ENCODE results near the gene SERGEF. TPM values are rescaled to one million over a fixed set of nuclear protein-coding genes. Genes with fewer than 3 reads are reported as not detected.

The SERGEF gene
- polyA plus RNA-seq, 2 of the 4 experiments (the other 2 are of a cell fraction), result 20.7 to 24.1 TPM

- no peak overlapping the region for H3K4me2 ChIP-seq
- FAIRE-seq (no peak), ATAC-seq (no peak), DNase-seq (ENCODE audit: low read depth in 1 of 2, low spot score in 1 of 2) (no peak)
- no peaks in the 10 kb centered on the region for H3K4me1 ChIP-seq
- H3K9me3 ChIP-seq, result no peaks in the 10 kb centered on the region
- TF ChIP-seq SREBF2 (IDR thresholded peaks at IDR 0.05) (no peak), SMC3 (IDR thresholded peaks at IDR 0.05) (no peak), MYC (IDR thresholded peaks at IDR 0.05; ENCODE audit: borderline replicate concordance, low read length) (no peak), KDM5A (IDR thresholded peaks at IDR 0.05) (no peak), GATA3 (IDR thresholded peaks at IDR 0.05; ENCODE audit: borderline replicate concordance) (no peak), PHF8 (IDR thresholded peaks at IDR 0.05; ENCODE audit: borderline replicate concordance, low read depth) (no peak), PBX3 (IDR thresholded peaks at IDR 0.05) (no peak), TFCP2L1 (CRISPR knock-in tag; IDR thresholded peaks at IDR 0.05) (no peak)
- H3K4me3 ChIP-seq, result no peak overlapping the region
- CTCF ChIA-PET, result no interaction called here
- H3K27ac ChIP-seq, result no peak overlapping the region
- POLR2A ChIA-PET, result no interaction called here
- WGBS (ENCODE audit: missing lambda C conversion rate), result 61% methylated on average over 3 of the region's 3 CpGs
Measured at GRCh38 chr11:17927041-17927440, 85.8 kb downstream of the SERGEF start.

- ATAC-seq (no peak), DNase-seq (ENCODE audit: low read depth in 1 of 2, low spot score in 1 of 2) (no peak), FAIRE-seq (no peak)
- TF ChIP-seq POLR2A (IDR thresholded peaks at IDR 0.05; ENCODE audit: low read length) (no peak), EP300 (IDR thresholded peaks at IDR 0.05) (no peak), POLR2AphosphoS2 (conservative IDR thresholded peaks at IDR 0.05; ENCODE audit: low read length) (no peak), E2F6 (IDR thresholded peaks at IDR 0.05; ENCODE audit: borderline replicate concordance, low read depth) (no peak), PBX3 (IDR thresholded peaks at IDR 0.05) (no peak), ZFP36 (IDR thresholded peaks at IDR 0.05; ENCODE audit: borderline replicate concordance, partially characterized antibody) (no peak), TP53 (CRISPR knock-in tag; IDR thresholded peaks at IDR 0.05) (no peak), NFE2L2 (conservative IDR thresholded peaks at IDR 0.05; ENCODE audit: low read length) (no peak), NPAS2 (CRISPR knock-in tag; IDR thresholded peaks at IDR 0.05; ENCODE audit: borderline replicate concordance) (no peak), CHD2 (IDR thresholded peaks at IDR 0.05; ENCODE audit: low read length, partially characterized antibody) (no peak), HMGXB4 (CRISPR knock-in tag; IDR thresholded peaks at IDR 0.05; ENCODE audit: borderline replicate concordance) (no peak), RFX5 (IDR thresholded peaks at IDR 0.05) (no peak), ESRRA (IDR thresholded peaks at IDR 0.05; ENCODE audit: borderline replicate concordance, low read length) (no peak), KDM1A (IDR thresholded peaks at IDR 0.05; ENCODE audit: low read depth) (no peak), FOSB (CRISPR knock-in tag; IDR thresholded peaks at IDR 0.05) (no peak), EHMT2 (IDR thresholded peaks at IDR 0.05; ENCODE audit: low read depth) (no peak), MAFK (IDR thresholded peaks at IDR 0.05; ENCODE audit: partially characterized antibody) (no peak), REST (IDR thresholded peaks at IDR 0.05) (no peak)
- 83% methylated on average over 3 of the region's 3 CpGs for WGBS (ENCODE audit: missing lambda C conversion rate)
- POLR2A ChIA-PET, result no interaction called here
- CTCF ChIA-PET, result no interaction called here
- Histone ChIP-seq H3K4me2 (no peak overlapping the region), H3K27ac (no peak overlapping the region), H3K9me3 (no peaks in the 10 kb centered on the region), H3K4me1 (no peaks in the 10 kb centered on the region), H3K4me3 (no peak overlapping the region)
Measured at GRCh38 chr11:17924713-17925112, 88.1 kb downstream of the SERGEF start.

Data from A549 (cell line).